Testis (tissue), 3 donors: Measurements from ENCODE around the gene ZSCAN21. TPM values are rescaled to one million over a fixed set of nuclear protein-coding genes. Genes with fewer than 3 reads are reported as not detected.

Experiments
- DNase-seq: peaks from one replicate; pipeline ENCODE4 v3.0.0-alpha.2; 2019
- H3K27ac ChIP-seq, 2 donors: fragments of 200-600 bp; sonication (generic); one replicate each; pipeline ENCODE4 v1.5.1; 2019
- H3K27me3 ChIP-seq: fragments of 200-600 bp; sonication (generic); one replicate; pipeline ENCODE4 v1.5.1; 2019
- H3K36me3 ChIP-seq: fragments of 200-600 bp; sonication (generic); one replicate; pipeline ENCODE4 v1.5.1; 2017; ENCODE audit warnings: low read depth; ENCODE audit errors: missing control alignments
- H3K4me1 ChIP-seq: fragments of 200-600 bp; sonication (generic); one replicate; pipeline ENCODE4 v1.5.1; 2019
- H3K4me3 ChIP-seq, 2 donors: fragments of 200-600 bp; sonication (generic); one replicate each; pipeline ENCODE4 v1.5.1; 2017 to 2019
- H3K9me3 ChIP-seq: fragments of 200-600 bp; sonication (generic); one replicate; pipeline ENCODE4 v1.5.1; 2017
- POLR2A ChIP-seq: fragments of 450-650 bp; IDR thresholded peaks from one replicate; pipeline ENCODE4 v1.6.1; 2017; ENCODE audit warnings: antibody characterized with exemption, mild to moderate bottlenecking, moderate library complexity
- WGBS, 2 donors: methylation state at CpG; one replicate each; pipeline ENCODE4 v1.1.5; 2018; 5-methylcytosine and 5-hydroxymethylcytosine counted together
- intact Hi-C: fragments of 100-400 bp; cut with DNase I; formaldehyde crosslinking; loops from one replicate; pipeline ENCODE4 v1.15.1; 2023; ENCODE audit warnings: low total_unique reads
- polyA plus RNA-seq: library from polyadenylated mRNA; stranded (reverse); fragments of 350-450 nt; fragmentation: Illumina TruSeq; extraction: RNeasy Lipid Tissue Mini Kit (QIAGEN cat#74804); gene quantifications from one replicate; pipeline ENCODE4 v1.2.3, GENCODE V29; 2014; ENCODE audit warnings: low read depth, low replicate concordance; ENCODE audit not compliant: insufficient read depth
- total RNA-seq, 2 donors: library from RNA; depleted of rRNA; stranded (reverse); fragments of >200 nt; gene quantifications; one replicate each; pipeline ENCODE4 v1.2.3, GENCODE V29; 2016
- TF ChIP-seq, protein P1 (sequence below), 3 experiments: fragments of 450-650 bp in 2 of 3; fragments of 200-600 bp in 1 of 3; sonication (generic) in 1 of 3; IDR thresholded peaks; one replicate each; pipeline ENCODE4 v1.5.1; 2016 to 2019; ENCODE audit warnings: antibody characterized with exemption in 3 of 3, mild to moderate bottlenecking in 2 of 3, moderate library complexity in 1 of 3

ZSCAN21 gene
- total and polyA plus RNA-seq, 3 donors from 2014 or later: 21.3 to 50.3 (median 36.3) TPM

DNA sequence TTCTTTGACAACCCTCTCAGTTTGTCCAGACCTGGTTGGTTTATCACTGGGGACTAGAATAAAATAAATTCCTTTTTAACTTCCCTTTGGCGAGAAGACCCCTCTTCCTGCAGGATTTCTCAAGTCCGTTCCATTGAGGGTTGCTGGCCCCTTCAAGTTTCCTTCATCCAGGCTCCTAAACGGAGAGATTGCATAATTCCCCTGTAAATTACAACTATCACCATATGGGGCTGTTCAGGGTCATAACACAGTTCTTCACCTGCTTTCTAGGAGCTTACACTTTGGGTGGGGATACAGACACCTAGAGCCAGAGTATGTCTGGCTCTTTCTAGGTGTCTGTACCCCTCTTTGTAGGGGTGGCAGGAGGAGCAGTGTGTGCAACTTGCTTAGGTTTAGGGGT lies 35.9 kb downstream of the ZSCAN21 start:
- WGBS, 2 donors: 56 to 57% methylated on average over 3 of the region's 3 CpGs
- intact Hi-C loops: loop anchor here (5.0 to 10.0 kb wide), 2 partner anchors 42 to 91 kb away; partner anchors contain the start of gene MBLAC1
- Histone ChIP-seq H3K36me3 (no peaks in the 10 kb centered on the region), H3K27me3 (no peaks in the 10 kb centered on the region), H3K4me3 (no peak overlapping the region), H3K4me1 (peaks cover 23% of the 10 kb centered on the region), H3K27ac (no peak overlapping the region), H3K9me3 (no peaks in the 10 kb centered on the region)
- DNase-seq: no peak
- TF ChIP-seq, protein P1, sequence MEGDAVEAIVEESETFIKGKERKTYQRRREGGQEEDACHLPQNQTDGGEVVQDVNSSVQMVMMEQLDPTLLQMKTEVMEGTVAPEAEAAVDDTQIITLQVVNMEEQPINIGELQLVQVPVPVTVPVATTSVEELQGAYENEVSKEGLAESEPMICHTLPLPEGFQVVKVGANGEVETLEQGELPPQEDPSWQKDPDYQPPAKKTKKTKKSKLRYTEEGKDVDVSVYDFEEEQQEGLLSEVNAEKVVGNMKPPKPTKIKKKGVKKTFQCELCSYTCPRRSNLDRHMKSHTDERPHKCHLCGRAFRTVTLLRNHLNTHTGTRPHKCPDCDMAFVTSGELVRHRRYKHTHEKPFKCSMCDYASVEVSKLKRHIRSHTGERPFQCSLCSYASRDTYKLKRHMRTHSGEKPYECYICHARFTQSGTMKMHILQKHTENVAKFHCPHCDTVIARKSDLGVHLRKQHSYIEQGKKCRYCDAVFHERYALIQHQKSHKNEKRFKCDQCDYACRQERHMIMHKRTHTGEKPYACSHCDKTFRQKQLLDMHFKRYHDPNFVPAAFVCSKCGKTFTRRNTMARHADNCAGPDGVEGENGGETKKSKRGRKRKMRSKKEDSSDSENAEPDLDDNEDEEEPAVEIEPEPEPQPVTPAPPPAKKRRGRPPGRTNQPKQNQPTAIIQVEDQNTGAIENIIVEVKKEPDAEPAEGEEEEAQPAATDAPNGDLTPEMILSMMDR (IDR thresholded peaks at IDR 0.05): no peak
- TF ChIP-seq POLR2A: no peak

- no peak for DNase-seq
- H3K9me3 ChIP-seq: no peaks in the 10 kb centered on the region
- H3K4me3 ChIP-seq: no peak overlapping the region
- H3K27me3 ChIP-seq: no peaks in the 10 kb centered on the region
- 63 to 64% methylated on average over 10 of the region's 10 CpGs for WGBS, 2 donors
- H3K27ac ChIP-seq: no peak overlapping the region
- intact Hi-C loops: loop anchor here (5.0 to 10.0 kb wide), 2 partner anchors 40 to 92 kb away; partner anchors contain the start of gene MBLAC1
- H3K4me1 ChIP-seq: peaks cover 20% of the 10 kb centered on the region
- H3K36me3 ChIP-seq: no peaks in the 10 kb centered on the region
- TF ChIP-seq, protein P1 (IDR thresholded peaks at IDR 0.05): no peak
- TF ChIP-seq POLR2A: no peak
These were observed 37.6 kb downstream of the ZSCAN21 start for GRCh38 chr7:100087055-100087750.

DNA sequence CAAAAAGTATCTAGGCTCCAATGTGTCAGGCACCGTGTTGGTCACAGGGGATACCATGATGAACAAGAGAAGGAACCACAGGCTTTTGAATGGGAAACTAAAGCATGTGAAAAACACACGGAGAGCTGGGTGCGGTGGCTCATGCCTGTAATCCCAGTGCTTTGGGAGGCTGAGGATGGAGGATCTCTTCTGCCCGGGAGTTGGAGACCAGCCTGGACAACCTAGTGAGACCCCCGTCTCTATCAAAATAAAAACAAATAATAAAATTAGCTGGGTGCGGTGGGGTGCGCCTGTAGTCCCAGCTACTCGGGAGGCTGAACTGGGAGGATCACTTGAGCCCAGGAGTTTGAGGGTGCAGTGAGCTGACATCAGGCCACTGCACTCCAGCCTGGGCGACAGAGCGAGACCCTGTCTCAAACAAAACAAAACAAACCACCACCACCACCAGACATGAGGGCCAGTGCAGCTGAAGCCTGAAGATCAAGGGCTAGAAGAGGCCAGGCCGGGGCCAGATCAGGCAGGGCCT lies 38.6 kb downstream of the ZSCAN21 start:
- DNase-seq: no peak
- Histone ChIP-seq H3K27ac (peak overlapping the region; percentile 84 to 87), H3K4me3 (peak overlapping the region; percentile 74 to 91), H3K4me1 (peaks cover 20% of the 10 kb centered on the region), H3K27me3 (no peaks in the 10 kb centered on the region), H3K9me3 (no peaks in the 10 kb centered on the region), H3K36me3 (no peaks in the 10 kb centered on the region)
- intact Hi-C loops: loop anchor here (5.0 to 10.0 kb wide), 2 partner anchors 39 to 93 kb away; partner anchors contain the start of gene MBLAC1
- 70 to 75% methylated on average over 11 of the region's 11 CpGs for WGBS, 2 donors
- no peak for TF ChIP-seq POLR2A
- TF ChIP-seq, protein P1 (IDR thresholded peaks at IDR 0.05): no peak

- Histone ChIP-seq H3K9me3 (no peaks in the 10 kb centered on the region), H3K4me3 (peak within 1 kb of the TSS; percentile 74 to 91), H3K4me1 (peaks cover 27% of the 10 kb centered on the region), H3K27ac (peak within 1 kb of the TSS; percentile 84 to 87), H3K36me3 (no peaks in the 10 kb centered on the region), H3K27me3 (no peaks in the 10 kb centered on the region)
- WGBS, 2 donors: 0 to 2% methylated on average over 22 to 44 of the region's 68 CpGs
- peak; percentile 84 for DNase-seq
- intact Hi-C loops: loop anchor here (5.0 to 10.0 kb wide), 2 partner anchors 38 to 94 kb away; partner anchors contain the start of gene MBLAC1
- TF ChIP-seq, protein P1 (IDR thresholded peaks at IDR 0.05): peak in 1 of 3 experiments; percentile 41
- peak; percentile 71 for TF ChIP-seq POLR2A
These were observed 39.3 kb downstream of the ZSCAN21 start, which contains the start of gene COPS6 for GRCh38 chr7:100088621-100089457. TSS of gene COPS6 (plus strand) at chr7:100088969. CDS start at chr7:100088991, 22 bp downstream.
